Activated CD8-positive, alpha-beta T cell treated with anti-CD3 and anti-CD28 coated beads for 36 hours (primary cell): Measurements from ENCODE around the gene DAZAP1. TPM values are rescaled to one million over a fixed set of nuclear protein-coding genes. Genes with fewer than 3 reads are reported as not detected.

Experiments
- ATAC-seq: fragments of 200-7000 bp; cut with Tn5 transposase; one replicate; pipeline ENCODE4 v1.10.0; 2021; ENCODE audit warnings: mild to moderate bottlenecking, moderate library complexity
- CTCF ChIA-PET: fragments of 350-600 bp; sonication (Branson Sonifier 250); formaldehyde crosslinking; loops from one replicate; lab custom pipeline; 2021; ENCODE audit warnings: antibody characterized with exemption; lab: Charles Lee
- POLR2A ChIA-PET: fragments of 350-600 bp; sonication (Branson Sonifier 250); formaldehyde crosslinking; loops from one replicate; lab custom pipeline; 2021; ENCODE audit warnings: antibody characterized with exemption; lab: Charles Lee
- DNase-seq: peaks from one replicate; pipeline ENCODE4 v3.0.0-alpha.2; 2020
- H3K27ac Mint-ChIP-seq: one replicate; pipeline ENCODE4 v1.8.0; 2021; ENCODE audit warnings: mild to moderate bottlenecking, mixed read lengths
- H3K27me3 Mint-ChIP-seq: one replicate; pipeline ENCODE4 v1.8.0; 2021; ENCODE audit warnings: mixed read lengths
- H3K36me3 Mint-ChIP-seq: one replicate; pipeline ENCODE4 v1.8.0; 2021; ENCODE audit warnings: low read depth, mixed read lengths
- H3K4me1 Mint-ChIP-seq: one replicate; pipeline ENCODE4 v1.8.0; 2021; ENCODE audit warnings: low read depth, mixed read lengths
- H3K4me3 Mint-ChIP-seq: one replicate; pipeline ENCODE4 v1.8.0; 2021; ENCODE audit warnings: mild to moderate bottlenecking, moderate library complexity, mixed read lengths
- H3K9me3 Mint-ChIP-seq: one replicate; pipeline ENCODE4 v1.8.0; 2021; ENCODE audit warnings: mixed read lengths
- CTCF ChIP-seq: fragments of 200-600 bp; IDR thresholded peaks from one replicate; pipeline ENCODE4 v1.8.0; 2022; ENCODE audit warnings: antibody characterized with exemption, mild to moderate bottlenecking
- intact Hi-C: fragments of 100-400 bp; cut with micrococcal nuclease; formaldehyde crosslinking; loops from one replicate; pipeline ENCODE4 v1.10.0; 2022
- total RNA-seq, 2 experiments: library from RNA; stranded (reverse); gene quantifications; one replicate each; pipeline ENCODE4 v1.2.3, GENCODE V29; 2021

The DAZAP1 gene
- total RNA-seq, 2 experiments from 2014 or later = 263 to 283 TPM

DNA sequence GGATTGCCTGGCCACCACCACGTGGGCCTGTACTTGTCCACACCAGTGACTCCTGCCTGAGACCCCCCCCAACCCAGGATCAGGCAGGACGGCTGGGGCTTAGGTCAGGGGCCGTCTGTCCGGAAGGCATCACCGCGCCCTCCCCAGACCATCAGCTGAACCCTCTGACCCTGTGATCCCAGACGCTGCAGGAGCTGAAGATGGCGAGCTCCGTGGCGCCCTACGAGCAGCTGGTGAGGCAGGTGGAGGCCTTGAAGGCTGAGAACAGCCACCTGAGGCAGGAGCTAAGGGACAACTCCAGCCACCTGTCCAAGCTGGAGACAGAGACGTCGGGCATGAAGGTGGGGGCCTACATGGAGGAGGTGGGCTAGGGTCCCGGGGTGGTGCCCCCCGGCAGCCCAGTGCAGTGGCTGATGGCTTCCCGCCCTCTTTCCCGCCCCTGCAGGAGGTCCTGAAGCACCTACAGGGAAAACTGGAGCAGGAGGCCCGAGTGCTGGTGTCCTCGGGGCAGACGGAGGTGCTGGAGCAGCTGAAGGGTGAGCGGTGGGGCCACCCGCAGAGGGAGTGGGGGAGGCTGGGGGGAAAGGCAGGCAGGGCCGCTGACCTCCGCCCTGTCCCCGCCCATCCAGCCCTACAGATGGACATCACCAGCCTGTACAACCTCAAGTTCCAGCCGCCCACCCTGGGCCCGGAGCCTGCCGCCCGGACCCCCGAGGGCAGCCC, 45.6 kb downstream of the DAZAP1 start:
- no peak for DNase-seq
- peaks cover 64% of the 10 kb centered on the region for H3K27me3 Mint-ChIP-seq

DNA sequence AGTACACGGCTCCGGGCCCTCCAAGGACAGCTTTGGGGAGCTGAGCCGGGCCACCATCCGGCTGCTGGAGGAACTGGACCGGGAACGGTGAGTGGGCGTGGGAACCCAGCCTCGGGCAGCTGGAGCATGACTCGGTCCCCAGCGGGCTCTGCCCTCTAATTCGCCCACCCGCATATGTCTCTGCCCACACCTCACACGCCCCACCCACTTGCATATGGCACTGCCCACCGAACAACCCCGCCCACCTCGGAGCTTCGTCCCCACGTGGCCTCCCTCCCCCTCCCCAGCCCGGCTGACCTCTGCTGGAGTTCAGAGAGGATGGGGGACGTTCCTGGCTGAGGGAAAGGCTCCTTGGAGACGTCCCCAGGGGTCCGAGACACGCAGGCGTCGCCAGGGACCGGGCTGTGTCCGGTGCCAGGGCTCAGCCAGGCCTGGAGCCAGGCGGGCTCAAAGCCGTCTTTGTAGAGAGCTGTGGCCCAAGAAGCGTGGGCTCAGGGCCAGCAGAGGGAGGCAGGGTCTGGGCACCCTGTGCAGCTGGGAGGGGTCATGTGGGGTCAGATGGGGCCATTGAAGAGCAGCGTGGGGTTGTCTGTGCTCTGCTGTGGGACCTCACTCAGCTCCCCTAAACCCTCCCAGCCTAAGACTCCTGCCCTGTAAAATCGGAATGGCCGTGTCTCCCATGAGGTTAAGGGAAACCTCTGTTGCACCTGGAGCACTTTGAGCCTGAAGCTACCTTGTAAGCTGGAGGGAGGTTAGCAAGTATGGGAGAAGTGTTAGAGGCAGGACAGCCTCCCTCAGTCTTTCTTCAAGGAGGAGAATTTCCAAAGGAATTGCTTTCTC, 46.4 kb downstream of the DAZAP1 start:
- POLR2A ChIA-PET = interaction anchor here (0.7 to 1.0 kb wide), 3 partner anchors 9 to 27 kb away, joined by 3 to 4 read pairs (median 3); no protein-coding TSS in a partner anchor

More for the DNA sequence above, 45.6 kb downstream of the DAZAP1 start:
- no peak overlapping the region for H3K27ac Mint-ChIP-seq
- intact Hi-C loops = no loop called here
- CTCF ChIA-PET = interaction anchor here (1.1 to 3.1 kb wide), 3 partner anchors 7 to 13 kb away, joined by 4 to 13 read pairs (median 10); no protein-coding TSS in a partner anchor
- H3K4me1 Mint-ChIP-seq = peaks cover 15% of the 10 kb centered on the region
- H3K4me3 Mint-ChIP-seq = no peak overlapping the region
- H3K9me3 Mint-ChIP-seq = no peaks in the 10 kb centered on the region
- ATAC-seq = no peak
- TF ChIP-seq CTCF = no peak
- no peaks in the 10 kb centered on the region for H3K36me3 Mint-ChIP-seq
- POLR2A ChIA-PET = interaction anchor here (0.8 to 1.0 kb wide), 2 partner anchors 10 to 26 kb away, joined by 3 read pairs; no protein-coding TSS in a partner anchor

GRCh38 chr19:1455002-1455335, 47.6 kb downstream of the DAZAP1 start:
- intact Hi-C loops = no loop called here
- ChIA-PET CTCF (interaction anchor here (1.0 to 3.1 kb wide), 4 partner anchors 10 to 48 kb away, joined by 3 to 13 read pairs (median 4); no protein-coding TSS in a partner anchor), POLR2A (interaction anchor here (0.8 to 1.5 kb wide), 3 partner anchors 8 to 15 kb away, joined by 3 to 5 read pairs (median 3); no protein-coding TSS in a partner anchor)
- DNase-seq (peak; percentile 44), ATAC-seq (no peak)
- H3K36me3 Mint-ChIP-seq = no peaks in the 10 kb centered on the region
- no peak overlapping the region for H3K27ac Mint-ChIP-seq
- no peak overlapping the region for H3K4me3 Mint-ChIP-seq
- no peaks in the 10 kb centered on the region for H3K9me3 Mint-ChIP-seq
- peaks cover 15% of the 10 kb centered on the region for H3K4me1 Mint-ChIP-seq
- H3K27me3 Mint-ChIP-seq = peaks cover 56% of the 10 kb centered on the region
- TF ChIP-seq CTCF = no peak

More for the DNA sequence above, 46.4 kb downstream of the DAZAP1 start:
- Mint-ChIP-seq H3K4me3 (no peak overlapping the region), H3K9me3 (no peaks in the 10 kb centered on the region), H3K27ac (no peak overlapping the region), H3K4me1 (peaks cover 15% of the 10 kb centered on the region), H3K27me3 (peaks cover 64% of the 10 kb centered on the region), H3K36me3 (no peaks in the 10 kb centered on the region)
- ATAC-seq = no peak
- TF ChIP-seq CTCF = no peak
- intact Hi-C loops = no loop called here
- CTCF ChIA-PET = interaction anchor here (1.1 to 3.1 kb wide), 3 partner anchors 8 to 12 kb away, joined by 4 to 13 read pairs (median 10); no protein-coding TSS in a partner anchor
- no peak for DNase-seq

DNA sequence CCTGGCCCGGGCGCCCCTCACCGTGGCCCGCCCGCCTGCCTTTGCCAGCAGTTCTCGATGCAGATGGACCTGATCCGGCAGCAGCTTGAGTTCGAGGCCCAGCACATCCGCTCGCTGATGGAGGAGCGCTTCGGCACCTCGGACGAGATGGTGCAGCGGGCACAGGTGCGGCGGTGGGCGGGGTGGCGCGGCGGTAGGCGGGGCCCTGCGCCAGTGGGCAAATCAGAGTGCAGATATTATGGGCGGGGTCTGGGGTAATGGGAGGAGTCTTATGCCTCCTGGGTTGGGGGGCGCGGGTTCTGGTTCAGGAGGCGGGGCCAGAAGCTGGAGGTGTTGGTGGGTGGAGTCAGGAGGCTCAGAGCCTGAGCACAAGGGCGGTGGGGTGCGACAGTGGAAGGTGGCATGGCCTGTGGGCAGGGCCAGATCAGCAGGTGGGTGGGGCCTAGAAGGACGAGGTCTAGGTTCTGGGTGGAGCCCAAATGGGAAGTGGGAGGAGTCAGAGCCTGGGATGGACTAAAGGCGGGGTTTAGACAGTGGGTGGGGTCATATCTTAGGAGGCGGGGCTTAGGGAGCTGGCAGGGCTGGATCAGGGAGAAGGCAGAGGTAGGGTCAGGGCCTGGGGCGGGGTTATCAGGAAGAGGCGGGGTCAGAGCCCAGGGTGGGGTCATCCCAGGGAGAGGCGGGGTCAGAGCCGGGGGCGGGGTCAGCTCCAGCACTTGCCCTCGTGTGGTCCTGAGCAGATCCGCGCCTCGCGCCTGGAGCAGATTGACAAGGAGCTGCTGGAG, 48.1 kb downstream of the DAZAP1 start:
- peaks cover 52% of the 10 kb centered on the region for H3K27me3 Mint-ChIP-seq
- CTCF ChIA-PET = interaction anchor here (0.9 to 3.1 kb wide), 6 partner anchors 9 to 47 kb away, joined by 3 to 13 read pairs (median 3); no protein-coding TSS in a partner anchor
- H3K4me1 Mint-ChIP-seq = peaks cover 15% of the 10 kb centered on the region

More for the DNA sequence above, 48.1 kb downstream of the DAZAP1 start:
- H3K36me3 Mint-ChIP-seq = no peaks in the 10 kb centered on the region
- DNase-seq = peak; percentile 82
- no peaks in the 10 kb centered on the region for H3K9me3 Mint-ChIP-seq
- no peak overlapping the region for H3K27ac Mint-ChIP-seq
- ATAC-seq = peak; percentile 84
- H3K4me3 Mint-ChIP-seq = no peak overlapping the region
- intact Hi-C loops = no loop called here
- no peak for TF ChIP-seq CTCF
- POLR2A ChIA-PET = interaction anchor here (0.8 to 1.5 kb wide), 4 partner anchors 9 to 15 kb away, joined by 3 to 5 read pairs (median 3); no protein-coding TSS in a partner anchor
